ENCODE data around the gene PGAP1.

DNA sequence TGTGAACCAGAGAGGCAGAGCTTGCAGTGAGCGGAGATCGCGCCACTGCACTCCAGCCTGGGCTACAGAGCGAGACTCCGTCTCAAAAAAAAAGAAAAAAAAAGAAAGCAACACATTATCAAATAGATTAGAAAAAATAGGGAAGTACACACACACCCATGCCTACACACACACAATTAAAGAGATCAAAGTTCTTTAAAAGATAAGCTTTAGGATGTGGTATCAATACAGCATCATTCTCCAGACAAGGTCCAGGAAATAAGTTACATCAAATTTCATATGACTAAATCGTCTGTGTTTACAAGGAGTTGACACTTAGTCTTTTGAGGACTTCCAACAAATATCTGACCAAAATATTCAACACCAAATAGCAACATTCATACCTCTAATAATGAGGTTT, 25.7 kb downstream of the PGAP1 start:
- TF ChIP-seq, protein P1, sequence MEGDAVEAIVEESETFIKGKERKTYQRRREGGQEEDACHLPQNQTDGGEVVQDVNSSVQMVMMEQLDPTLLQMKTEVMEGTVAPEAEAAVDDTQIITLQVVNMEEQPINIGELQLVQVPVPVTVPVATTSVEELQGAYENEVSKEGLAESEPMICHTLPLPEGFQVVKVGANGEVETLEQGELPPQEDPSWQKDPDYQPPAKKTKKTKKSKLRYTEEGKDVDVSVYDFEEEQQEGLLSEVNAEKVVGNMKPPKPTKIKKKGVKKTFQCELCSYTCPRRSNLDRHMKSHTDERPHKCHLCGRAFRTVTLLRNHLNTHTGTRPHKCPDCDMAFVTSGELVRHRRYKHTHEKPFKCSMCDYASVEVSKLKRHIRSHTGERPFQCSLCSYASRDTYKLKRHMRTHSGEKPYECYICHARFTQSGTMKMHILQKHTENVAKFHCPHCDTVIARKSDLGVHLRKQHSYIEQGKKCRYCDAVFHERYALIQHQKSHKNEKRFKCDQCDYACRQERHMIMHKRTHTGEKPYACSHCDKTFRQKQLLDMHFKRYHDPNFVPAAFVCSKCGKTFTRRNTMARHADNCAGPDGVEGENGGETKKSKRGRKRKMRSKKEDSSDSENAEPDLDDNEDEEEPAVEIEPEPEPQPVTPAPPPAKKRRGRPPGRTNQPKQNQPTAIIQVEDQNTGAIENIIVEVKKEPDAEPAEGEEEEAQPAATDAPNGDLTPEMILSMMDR (IDR thresholded peaks at IDR 0.05) = no peak
- no peak for TF ChIP-seq POLR2AphosphoS5 (IDR thresholded peaks at IDR 0.05)

Measured in breast epithelium (tissue), 3 donors.